Lower lobe of right lung (tissue), 2 donors: ENCODE measurements around the gene WDFY2. TPM values are rescaled to one million over a fixed set of nuclear protein-coding genes. Genes with fewer than 3 reads are reported as not detected.
"Not testable (repeated sequence)": the region's sequence is repeated elsewhere in the genome, so short reads cannot be mapped to it uniquely, and the experiment has no call there.

ENCODE experiments used
- ATAC-seq, 2 donors: fragments of 200-7000 bp; cut with Tn5 transposase; one replicate each; pipeline ENCODE4 v1.9.1; 2020 to 2022; ENCODE audit warnings: mild to moderate bottlenecking in 2 of 2, moderate library complexity in 2 of 2
- DNase-seq: peaks from one replicate; pipeline ENCODE4 v3.0.0-alpha.2; 2020
- H3K27ac ChIP-seq: fragments of 200-600 bp; one replicate; pipeline ENCODE4 v1.8.0; 2022
- H3K27me3 ChIP-seq: fragments of 200-600 bp; one replicate; pipeline ENCODE4 v1.8.0; 2022; ENCODE audit warnings: low read depth
- H3K36me3 ChIP-seq: fragments of 200-600 bp; one replicate; pipeline ENCODE4 v1.8.0; 2022; ENCODE audit warnings: mild to moderate bottlenecking
- H3K4me1 ChIP-seq: fragments of 200-600 bp; one replicate; pipeline ENCODE4 v1.8.0; 2022
- H3K4me3 ChIP-seq: fragments of 200-600 bp; one replicate; pipeline ENCODE4 v1.8.0; 2022; ENCODE audit warnings: mild to moderate bottlenecking
- H3K9me3 ChIP-seq: fragments of 200-600 bp; one replicate; pipeline ENCODE4 v1.8.0; 2022
- intact Hi-C: fragments of 100-400 bp; cut with DNase I; formaldehyde crosslinking; loops from one replicate; pipeline ENCODE4 v1.11.0; 2022
- total RNA-seq: library from RNA; stranded (reverse); fragmentation: NEBNext Ultra II Directional; extraction: Animal tissue kit (Norgen Biotek cat#: 25700); gene quantifications from one replicate; pipeline ENCODE4 v1.2.1, GENCODE V29; 2021
- TF ChIP-seq, protein P1 (sequence below): fragments of 200-600 bp; IDR thresholded peaks from one replicate; pipeline ENCODE4 v1.8.0; 2022; ENCODE audit warnings: antibody characterized with exemption, mild to moderate bottlenecking
- donor health status: DM: no; HTN: yes; CAD: no; lungs with severe emphysema.

The WDFY2 gene
- total RNA-seq, 1 donor from 2014 or later = 16.6 TPM

DNA sequence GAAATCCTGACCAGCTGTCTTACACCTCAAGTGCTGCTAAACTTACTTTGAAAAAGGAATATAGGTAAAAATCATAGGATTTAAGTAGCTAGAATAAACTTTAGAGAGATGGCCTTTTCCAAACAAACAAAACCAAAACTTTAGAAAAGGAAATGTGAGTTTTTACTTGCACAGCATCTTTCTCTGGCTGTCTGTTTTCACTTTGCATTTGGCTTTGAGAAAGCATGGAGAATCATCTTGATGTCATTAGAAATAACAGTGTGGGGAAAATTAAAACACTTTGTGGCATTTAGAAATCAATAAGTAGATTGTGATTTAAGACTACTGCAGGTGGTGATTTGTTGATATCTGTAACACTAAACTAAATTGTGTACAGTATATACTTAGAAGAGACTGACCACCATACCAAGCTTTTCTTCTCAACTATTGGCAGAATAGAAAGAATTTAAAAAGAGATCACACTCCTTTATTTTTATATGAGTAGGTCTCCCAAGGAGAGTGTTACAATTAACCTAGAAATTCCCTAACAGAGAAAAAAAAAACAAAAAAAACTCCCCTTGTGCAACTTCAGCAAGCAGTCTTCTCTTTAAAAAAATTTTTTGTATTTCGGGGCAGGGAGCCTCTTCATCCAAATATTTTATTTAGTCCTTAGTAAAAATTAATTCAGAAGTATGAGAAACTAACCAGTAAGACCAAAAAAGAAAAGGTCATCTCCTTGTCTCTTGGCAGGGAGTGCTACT lies 6.1 kb downstream of the WDFY2 start:
- TF ChIP-seq, protein P1, sequence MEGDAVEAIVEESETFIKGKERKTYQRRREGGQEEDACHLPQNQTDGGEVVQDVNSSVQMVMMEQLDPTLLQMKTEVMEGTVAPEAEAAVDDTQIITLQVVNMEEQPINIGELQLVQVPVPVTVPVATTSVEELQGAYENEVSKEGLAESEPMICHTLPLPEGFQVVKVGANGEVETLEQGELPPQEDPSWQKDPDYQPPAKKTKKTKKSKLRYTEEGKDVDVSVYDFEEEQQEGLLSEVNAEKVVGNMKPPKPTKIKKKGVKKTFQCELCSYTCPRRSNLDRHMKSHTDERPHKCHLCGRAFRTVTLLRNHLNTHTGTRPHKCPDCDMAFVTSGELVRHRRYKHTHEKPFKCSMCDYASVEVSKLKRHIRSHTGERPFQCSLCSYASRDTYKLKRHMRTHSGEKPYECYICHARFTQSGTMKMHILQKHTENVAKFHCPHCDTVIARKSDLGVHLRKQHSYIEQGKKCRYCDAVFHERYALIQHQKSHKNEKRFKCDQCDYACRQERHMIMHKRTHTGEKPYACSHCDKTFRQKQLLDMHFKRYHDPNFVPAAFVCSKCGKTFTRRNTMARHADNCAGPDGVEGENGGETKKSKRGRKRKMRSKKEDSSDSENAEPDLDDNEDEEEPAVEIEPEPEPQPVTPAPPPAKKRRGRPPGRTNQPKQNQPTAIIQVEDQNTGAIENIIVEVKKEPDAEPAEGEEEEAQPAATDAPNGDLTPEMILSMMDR = no peak
- no peak overlapping the region for H3K27ac ChIP-seq
- no peaks in the 10 kb centered on the region for H3K27me3 ChIP-seq
- ATAC-seq (no peak), DNase-seq (no peak)
- H3K9me3 ChIP-seq = no peaks in the 10 kb centered on the region
- intact Hi-C loops = no loop called here
- H3K4me1 ChIP-seq = peaks cover 39% of the 10 kb centered on the region
- no peaks in the 10 kb centered on the region for H3K36me3 ChIP-seq
- H3K4me3 ChIP-seq = no peak overlapping the region

DNA sequence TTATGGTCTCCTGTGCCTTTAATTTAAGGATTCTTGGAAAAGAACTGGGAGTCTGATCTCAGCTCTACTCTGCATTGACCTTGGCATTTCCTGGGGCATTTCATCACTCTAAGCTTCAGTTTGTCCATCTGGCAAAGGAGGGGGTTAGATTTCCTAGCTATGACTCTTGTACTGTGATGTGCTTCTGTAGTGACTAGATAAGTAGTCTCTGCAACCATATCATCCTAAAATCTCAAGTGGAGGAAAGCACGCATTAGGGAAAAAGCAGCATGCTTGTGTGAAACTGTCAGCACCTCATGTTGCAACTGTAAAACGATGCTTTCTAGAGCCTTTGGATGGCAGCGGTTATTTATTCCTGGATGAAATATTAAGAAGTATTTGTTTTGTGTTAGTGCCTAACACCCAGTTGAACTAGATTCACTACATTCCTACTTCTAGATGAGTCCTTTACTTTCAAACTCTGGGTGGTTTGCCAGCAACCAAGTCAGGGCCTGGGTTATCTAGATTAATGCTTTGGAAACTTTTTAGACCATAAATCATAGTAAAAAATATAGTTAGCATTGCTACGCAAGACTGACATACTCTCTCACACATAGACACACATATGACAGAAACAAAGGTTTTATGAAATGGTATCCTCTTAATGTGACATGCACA lies 6.8 kb downstream of the WDFY2 start:
- H3K4me3 ChIP-seq = no peak overlapping the region
- H3K27me3 ChIP-seq = no peaks in the 10 kb centered on the region
- H3K9me3 ChIP-seq = no peaks in the 10 kb centered on the region
- H3K36me3 ChIP-seq = no peaks in the 10 kb centered on the region
- H3K4me1 ChIP-seq = peaks cover 32% of the 10 kb centered on the region
- DNase-seq (no peak), ATAC-seq (peak; percentile 81 to 89)
- peak overlapping the region; percentile 37 for H3K27ac ChIP-seq
- TF ChIP-seq, protein P1 = no peak
- intact Hi-C loops = no loop called here

DNA sequence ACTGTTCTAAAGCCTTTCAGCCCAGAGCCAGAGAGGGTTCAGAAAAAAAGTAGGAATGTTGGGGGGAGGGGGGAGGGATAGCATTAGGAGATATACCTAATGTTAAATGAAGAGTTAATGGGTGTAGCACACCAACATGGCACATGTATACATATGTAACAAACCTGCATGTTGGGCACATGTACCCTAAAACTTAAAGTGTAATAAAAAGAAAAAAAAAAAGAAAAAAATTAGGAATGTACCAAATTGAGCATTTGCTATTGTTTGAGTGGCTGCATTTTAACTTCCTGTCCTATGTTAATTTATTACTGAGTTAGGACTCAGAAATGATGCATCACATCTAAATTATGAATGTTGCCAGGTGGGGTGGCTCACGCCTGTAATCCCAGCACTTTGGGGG lies 7.7 kb downstream of the WDFY2 start:
- peak overlapping the region; percentile 37 for H3K27ac ChIP-seq
- H3K4me1 ChIP-seq = peaks cover 26% of the 10 kb centered on the region

GRCh38 chr13:51594432-51594831 lies 10.2 kb downstream of the WDFY2 start:
- Histone ChIP-seq H3K4me1 (peaks cover 26% of the 10 kb centered on the region), H3K36me3 (no peaks in the 10 kb centered on the region), H3K27ac (no peak overlapping the region), H3K4me3 (no peak overlapping the region), H3K27me3 (no peaks in the 10 kb centered on the region), H3K9me3 (no peaks in the 10 kb centered on the region)
- intact Hi-C loops = no loop called here
- DNase-seq (no peak), ATAC-seq (no peak)
- TF ChIP-seq, protein P1 = no peak

More for the DNA sequence above, 7.7 kb downstream of the WDFY2 start:
- intact Hi-C loops, DNase-seq, H3K27me3 ChIP-seq, ATAC-seq, H3K9me3 ChIP-seq, H3K36me3 ChIP-seq, H3K4me3 ChIP-seq: not testable (repeated sequence)

- no peaks in the 10 kb centered on the region for H3K36me3 ChIP-seq
- TF ChIP-seq, protein P1 = no peak
- DNase-seq = no peak
- intact Hi-C loops = no loop called here
- peaks cover 17% of the 10 kb centered on the region for H3K4me1 ChIP-seq
- no peak for ATAC-seq
- no peaks in the 10 kb centered on the region for H3K9me3 ChIP-seq
- no peak overlapping the region for H3K4me3 ChIP-seq
- H3K27me3 ChIP-seq = no peaks in the 10 kb centered on the region
- H3K27ac ChIP-seq = no peak overlapping the region
Measured at GRCh38 chr13:51595416-51595815, 11.2 kb downstream of the WDFY2 start.

DNA sequence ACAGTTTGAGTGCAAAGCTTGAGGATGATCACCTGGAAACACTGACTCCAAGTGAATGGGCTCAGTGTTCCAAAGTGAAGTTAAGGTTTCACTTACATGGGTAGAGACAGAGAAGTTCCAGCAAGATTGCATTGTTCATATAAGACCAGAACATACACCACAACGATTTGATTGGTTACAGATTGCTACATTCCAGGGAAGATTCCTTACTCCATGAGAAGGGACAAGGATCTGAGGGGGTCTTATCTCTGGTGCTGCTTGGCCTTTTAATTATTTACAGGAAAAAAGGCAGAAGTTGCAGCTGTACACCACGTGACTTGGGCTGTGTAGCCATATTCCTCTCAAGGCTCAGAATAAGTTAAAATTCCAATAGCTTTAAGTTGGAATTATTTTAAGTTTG lies 12.3 kb downstream of the WDFY2 start:
- Histone ChIP-seq H3K4me3 (no peak overlapping the region), H3K4me1 (peaks cover 8% of the 10 kb centered on the region), H3K9me3 (no peaks in the 10 kb centered on the region), H3K27ac (no peak overlapping the region), H3K27me3 (no peaks in the 10 kb centered on the region), H3K36me3 (no peaks in the 10 kb centered on the region)
- ATAC-seq (no peak), DNase-seq (no peak)
- TF ChIP-seq, protein P1 = no peak
- intact Hi-C loops = no loop called here
